HL-60 (cell line): ENCODE results near the gene HLA-F.

Experiments
- DNase-seq, 2 experiments: peaks; one replicate each; pipeline ENCODE4 v3.0.0-alpha.2; 2010 to 2020; ENCODE audit warnings: low read depth in 1 of 2, low spot score in 1 of 2
- H3K27ac ChIP-seq: fragments of 250-450 bp; sonication (Bioruptor Pico); replicated peaks from 2 replicates; pipeline ENCODE4 v1.5.1; 2020; ENCODE audit warnings: mild to moderate bottlenecking, moderate library complexity
- H3K27me3 ChIP-seq: fragments of 250-450 bp; sonication (Bioruptor Pico); 2 replicates; pipeline ENCODE4 v1.5.1; 2021; ENCODE audit warnings: mild to moderate bottlenecking, moderate library complexity; ENCODE audit not compliant: insufficient read depth, poor library complexity, severe bottlenecking
- H3K4me3 ChIP-seq: replicated peaks from 2 replicates; pipeline ENCODE4 v1.5.1; 2011; ENCODE audit warnings: mild to moderate bottlenecking, control low read depth, low read length; ENCODE audit not compliant: insufficient read depth
- GABPA ChIP-seq: IDR thresholded peaks from 2 replicates; pipeline ENCODE4 v1.6.1; 2012; ENCODE audit warnings: low read depth
- POLR2AphosphoS5 ChIP-seq: IDR thresholded peaks from 2 replicates; pipeline ENCODE4 v1.6.1; 2012; ENCODE audit warnings: low read depth
- SPI1 ChIP-seq: IDR thresholded peaks from 2 replicates; pipeline ENCODE4 v1.6.1; 2012; ENCODE audit warnings: low read depth, mild to moderate bottlenecking, borderline replicate concordance
- TF ChIP-seq, protein P1 (sequence below): IDR thresholded peaks from 2 replicates; pipeline ENCODE4 v1.6.1; 2012; ENCODE audit warnings: low read depth; ENCODE audit not compliant: insufficient replicate concordance
- TF ChIP-seq, protein P2 (sequence below): IDR thresholded peaks from one replicate; pipeline ENCODE4 v1.5.1; 2011; ENCODE audit warnings: low read length, control low read depth, inconsistent platforms; ENCODE audit not compliant: insufficient read depth

The HLA-F gene

DNA sequence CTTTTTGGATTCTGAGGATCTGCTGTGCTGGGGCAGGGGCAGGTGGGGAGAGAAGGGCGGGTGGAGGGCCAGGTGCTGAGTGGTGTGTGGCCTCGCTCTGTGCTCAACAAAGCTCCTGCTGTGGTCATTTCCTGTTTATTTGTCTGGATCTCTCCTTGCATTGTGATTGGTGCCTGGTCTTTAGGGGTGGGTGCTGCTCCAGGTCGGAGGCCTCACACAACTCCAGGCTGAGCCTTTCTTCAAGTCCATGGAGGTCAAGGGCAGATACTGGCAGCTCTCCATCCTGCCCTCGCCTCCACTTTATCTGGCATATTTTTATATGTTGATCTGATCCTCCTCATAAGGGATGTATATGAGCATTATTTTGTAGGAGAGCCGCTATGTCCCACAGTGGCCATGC lies 36.2 kb downstream of the HLA-F start:
- TF ChIP-seq, protein P1, sequence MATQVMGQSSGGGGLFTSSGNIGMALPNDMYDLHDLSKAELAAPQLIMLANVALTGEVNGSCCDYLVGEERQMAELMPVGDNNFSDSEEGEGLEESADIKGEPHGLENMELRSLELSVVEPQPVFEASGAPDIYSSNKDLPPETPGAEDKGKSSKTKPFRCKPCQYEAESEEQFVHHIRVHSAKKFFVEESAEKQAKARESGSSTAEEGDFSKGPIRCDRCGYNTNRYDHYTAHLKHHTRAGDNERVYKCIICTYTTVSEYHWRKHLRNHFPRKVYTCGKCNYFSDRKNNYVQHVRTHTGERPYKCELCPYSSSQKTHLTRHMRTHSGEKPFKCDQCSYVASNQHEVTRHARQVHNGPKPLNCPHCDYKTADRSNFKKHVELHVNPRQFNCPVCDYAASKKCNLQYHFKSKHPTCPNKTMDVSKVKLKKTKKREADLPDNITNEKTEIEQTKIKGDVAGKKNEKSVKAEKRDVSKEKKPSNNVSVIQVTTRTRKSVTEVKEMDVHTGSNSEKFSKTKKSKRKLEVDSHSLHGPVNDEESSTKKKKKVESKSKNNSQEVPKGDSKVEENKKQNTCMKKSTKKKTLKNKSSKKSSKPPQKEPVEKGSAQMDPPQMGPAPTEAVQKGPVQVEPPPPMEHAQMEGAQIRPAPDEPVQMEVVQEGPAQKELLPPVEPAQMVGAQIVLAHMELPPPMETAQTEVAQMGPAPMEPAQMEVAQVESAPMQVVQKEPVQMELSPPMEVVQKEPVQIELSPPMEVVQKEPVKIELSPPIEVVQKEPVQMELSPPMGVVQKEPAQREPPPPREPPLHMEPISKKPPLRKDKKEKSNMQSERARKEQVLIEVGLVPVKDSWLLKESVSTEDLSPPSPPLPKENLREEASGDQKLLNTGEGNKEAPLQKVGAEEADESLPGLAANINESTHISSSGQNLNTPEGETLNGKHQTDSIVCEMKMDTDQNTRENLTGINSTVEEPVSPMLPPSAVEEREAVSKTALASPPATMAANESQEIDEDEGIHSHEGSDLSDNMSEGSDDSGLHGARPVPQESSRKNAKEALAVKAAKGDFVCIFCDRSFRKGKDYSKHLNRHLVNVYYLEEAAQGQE = no peak
- TF ChIP-seq, protein P2, sequence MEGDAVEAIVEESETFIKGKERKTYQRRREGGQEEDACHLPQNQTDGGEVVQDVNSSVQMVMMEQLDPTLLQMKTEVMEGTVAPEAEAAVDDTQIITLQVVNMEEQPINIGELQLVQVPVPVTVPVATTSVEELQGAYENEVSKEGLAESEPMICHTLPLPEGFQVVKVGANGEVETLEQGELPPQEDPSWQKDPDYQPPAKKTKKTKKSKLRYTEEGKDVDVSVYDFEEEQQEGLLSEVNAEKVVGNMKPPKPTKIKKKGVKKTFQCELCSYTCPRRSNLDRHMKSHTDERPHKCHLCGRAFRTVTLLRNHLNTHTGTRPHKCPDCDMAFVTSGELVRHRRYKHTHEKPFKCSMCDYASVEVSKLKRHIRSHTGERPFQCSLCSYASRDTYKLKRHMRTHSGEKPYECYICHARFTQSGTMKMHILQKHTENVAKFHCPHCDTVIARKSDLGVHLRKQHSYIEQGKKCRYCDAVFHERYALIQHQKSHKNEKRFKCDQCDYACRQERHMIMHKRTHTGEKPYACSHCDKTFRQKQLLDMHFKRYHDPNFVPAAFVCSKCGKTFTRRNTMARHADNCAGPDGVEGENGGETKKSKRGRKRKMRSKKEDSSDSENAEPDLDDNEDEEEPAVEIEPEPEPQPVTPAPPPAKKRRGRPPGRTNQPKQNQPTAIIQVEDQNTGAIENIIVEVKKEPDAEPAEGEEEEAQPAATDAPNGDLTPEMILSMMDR = no peak
- TF ChIP-seq POLR2AphosphoS5 = no peak
- no peak for TF ChIP-seq GABPA
- no peak for TF ChIP-seq SPI1
- H3K27me3 ChIP-seq = peaks cover 7% of the 10 kb centered on the region
- H3K27ac ChIP-seq = no peak overlapping the region
- no peak for DNase-seq
- no peak overlapping the region for H3K4me3 ChIP-seq

DNA sequence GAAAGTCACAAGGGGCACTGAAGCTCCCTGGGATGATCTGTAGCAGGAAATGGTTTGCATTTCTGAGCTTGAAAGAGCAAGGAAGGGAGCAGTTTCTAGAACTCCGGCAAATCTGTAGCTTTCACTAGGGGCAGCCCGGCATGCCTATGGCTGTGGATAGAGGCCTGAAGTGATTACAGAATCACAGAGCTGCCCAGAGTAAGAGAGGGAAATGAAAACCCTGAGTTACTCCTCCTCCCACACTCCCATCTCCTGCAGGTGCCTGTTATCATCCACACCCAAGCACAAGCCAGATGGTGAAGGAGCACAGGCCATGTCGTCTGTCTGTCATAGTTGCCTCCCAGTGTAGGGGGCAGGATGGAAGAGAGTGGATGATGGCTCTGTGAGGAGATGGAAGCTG lies 37.1 kb downstream of the HLA-F start:
- H3K4me3 ChIP-seq = no peak overlapping the region

DNA sequence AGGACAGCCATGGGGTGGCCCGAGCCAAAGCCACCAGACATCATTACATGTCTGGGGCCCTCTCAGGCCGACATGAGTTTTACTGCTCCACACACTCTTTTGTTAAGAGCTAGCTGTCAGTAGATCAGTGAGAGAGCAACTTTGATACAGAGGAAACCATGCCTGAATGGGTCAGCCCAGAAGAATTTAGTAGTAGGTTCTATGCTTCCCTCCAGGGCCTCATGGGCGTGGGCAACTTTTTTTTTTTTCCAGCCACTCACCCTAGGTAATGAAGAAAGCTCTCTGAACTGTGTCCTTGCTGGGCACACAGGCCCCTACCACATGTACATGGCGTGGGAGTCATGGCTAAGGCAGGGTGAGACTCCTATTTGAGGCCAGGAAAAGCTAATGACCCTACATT lies 38.8 kb downstream of the HLA-F start:
- Histone ChIP-seq H3K27ac (no peak overlapping the region), H3K27me3 (peaks cover 3% of the 10 kb centered on the region), H3K4me3 (no peak overlapping the region)
- DNase-seq = no peak
- no peak for TF ChIP-seq SPI1
- no peak for TF ChIP-seq GABPA
- no peak for TF ChIP-seq POLR2AphosphoS5
- TF ChIP-seq, protein P2 = no peak
- TF ChIP-seq, protein P1 = no peak

More for the DNA sequence above, 37.1 kb downstream of the HLA-F start:
- no peak overlapping the region for H3K27ac ChIP-seq
- DNase-seq = no peak
- TF ChIP-seq SPI1 (no peak), POLR2AphosphoS5 (no peak), GABPA (no peak)
- TF ChIP-seq, protein P1 = no peak
- TF ChIP-seq, protein P2 = no peak
- peaks cover 7% of the 10 kb centered on the region for H3K27me3 ChIP-seq
